Midbrain (tissue), 1 donor: ENCODE measurements around the gene GALNT14.
A peak's percentile ranks its signal among the peaks of the same experiment; 100 is the strongest.

ENCODE experiments used
- DNase-seq: peaks from one replicate; lab custom pipeline; 2025; lab: John Stamatoyannopoulos, UW

Gene GALNT14

DNA sequence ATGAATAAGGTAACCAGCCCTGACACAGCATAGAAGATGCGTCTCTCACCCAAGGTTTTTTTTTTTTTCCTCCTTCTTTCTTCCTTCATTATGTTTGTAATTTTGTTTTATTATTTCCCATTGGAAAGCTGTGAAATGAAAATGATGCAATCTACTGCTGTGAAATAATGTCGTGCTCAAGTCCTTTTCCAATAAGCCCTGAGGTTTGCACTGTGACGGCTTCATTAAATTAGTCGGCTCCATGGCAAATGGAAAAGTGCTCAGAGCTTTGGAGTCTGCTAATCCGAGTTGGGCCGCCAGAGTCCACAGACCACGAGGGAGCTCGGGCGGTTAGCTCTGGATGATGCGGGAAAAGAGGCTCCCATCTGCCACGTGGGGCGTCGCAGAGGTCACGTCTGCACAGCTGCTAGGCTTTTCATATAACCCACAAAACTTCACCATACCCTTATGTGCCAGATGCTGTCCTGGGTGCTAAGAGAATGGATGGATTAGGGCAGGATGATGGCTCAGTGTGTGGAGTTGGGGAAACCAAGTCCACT is 238.7 kb downstream of the GALNT14 start:
- DNase-seq: no peak

DNA sequence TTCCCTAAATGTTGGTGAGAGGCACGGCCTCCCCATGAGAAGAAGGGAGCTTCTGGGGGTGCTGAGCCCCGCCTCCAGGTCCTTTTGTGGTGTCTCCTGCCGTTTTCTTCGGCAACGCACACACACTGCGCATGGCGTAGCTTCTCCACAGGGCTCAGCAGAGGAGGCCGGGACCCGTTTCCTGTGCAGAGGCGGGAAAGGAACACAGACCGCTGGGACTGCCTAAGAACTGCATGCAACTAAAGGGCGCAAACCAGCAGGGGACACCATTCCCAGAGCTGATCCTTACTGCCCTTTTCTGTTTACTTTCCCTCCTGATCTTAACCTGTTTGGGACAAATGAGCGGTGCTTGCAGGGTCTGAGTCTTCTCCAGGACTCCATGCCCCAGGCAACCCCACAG is 240.7 kb downstream of the GALNT14 start:
- no peak for DNase-seq

DNA sequence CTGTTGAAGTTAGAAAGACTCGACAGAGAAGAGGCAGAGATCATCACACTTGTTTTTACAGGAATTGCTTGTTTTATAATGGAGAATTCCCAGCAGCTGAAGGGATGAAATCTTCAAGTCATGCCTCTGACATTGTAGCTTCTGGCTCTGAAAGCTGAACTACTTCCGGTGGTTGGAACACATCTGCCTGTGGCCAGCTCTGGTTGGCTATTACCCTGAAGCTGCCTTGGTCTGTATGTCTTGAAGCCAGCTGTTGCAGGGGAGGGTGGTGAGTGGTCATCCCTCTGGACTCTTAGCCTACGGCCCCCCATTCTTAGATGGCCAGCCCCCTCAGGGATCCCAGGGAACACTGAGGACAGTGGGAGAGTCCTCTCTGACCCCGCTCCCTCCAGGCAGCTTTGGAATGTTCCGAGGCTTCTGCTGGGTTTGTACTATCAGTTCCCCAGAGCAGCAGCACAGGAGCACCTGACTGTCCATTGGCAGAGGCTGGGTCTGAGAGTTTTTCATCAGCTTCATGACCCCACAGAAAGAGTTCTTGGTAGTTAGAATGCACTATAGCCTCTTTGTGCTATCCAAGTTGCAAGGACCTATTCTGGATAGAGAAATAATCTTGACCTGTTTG is 243.6 kb downstream of the GALNT14 start:
- no peak for DNase-seq

DNA sequence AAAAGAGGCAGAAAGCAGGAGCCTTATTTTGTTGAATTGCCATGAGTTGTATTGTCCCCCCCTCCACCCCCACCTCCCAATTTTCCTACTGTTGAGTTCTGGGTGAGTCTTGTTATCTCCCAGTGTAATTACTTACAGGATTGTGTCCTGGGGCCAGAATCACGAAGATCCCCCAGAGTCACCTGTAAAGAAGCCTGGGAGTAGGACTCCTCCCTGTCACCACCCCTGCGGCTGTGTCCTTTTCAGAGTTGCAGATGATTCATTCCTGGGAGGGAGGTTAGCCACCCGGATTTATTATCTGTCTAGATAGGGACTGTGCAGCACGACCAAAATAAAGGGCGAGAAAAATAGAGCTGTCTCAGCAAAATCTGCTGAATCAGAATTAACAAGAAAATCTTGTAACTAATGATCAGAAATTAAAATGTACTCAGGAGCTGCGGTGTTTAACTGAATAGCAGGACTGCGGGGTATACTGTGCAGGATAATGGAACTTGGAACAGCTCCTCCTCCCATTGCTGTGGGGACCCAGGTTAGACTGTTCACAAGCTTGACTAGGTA is 249.3 kb downstream of the GALNT14 start:
- no peak for DNase-seq

DNA sequence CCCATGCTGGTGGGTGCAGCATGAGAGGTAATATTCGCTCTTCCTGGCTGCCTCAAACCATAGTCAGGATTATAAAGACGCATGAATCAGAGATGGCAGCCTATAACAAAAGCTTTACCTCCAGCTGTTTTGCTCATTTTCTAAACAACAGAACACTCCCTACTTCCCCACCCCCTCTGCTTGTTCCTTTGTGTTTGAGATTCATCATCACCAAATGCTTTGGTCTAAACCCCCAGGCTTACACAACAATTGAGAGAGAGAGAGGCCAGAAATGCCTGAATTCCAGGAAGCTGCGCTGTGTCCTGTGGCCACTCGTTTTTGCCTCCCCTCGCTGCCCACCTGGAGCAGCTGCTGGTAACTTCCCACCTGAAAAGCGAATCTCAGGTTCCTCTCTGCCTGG is 252.2 kb downstream of the GALNT14 start:
- DNase-seq: no peak

DNA sequence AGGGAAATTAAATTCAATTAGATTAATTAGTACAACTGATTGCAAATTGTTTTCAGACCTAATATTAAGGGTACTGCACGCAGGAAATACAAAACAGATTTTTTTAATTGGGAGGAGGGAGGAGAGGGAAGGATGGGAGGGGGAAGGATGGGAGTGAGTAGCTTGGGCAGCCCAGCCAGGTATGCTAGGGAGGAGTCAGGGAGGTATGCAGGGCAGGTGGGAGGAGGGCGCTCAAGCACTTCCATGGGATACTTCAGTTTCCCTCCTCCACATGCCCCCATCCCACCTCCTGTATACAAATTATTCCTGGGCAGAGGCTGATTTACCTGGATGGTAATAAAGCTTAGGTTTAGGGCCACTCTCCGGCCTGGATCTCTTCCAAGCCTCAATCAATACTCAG is 254.4 kb downstream of the GALNT14 start:
- no peak for DNase-seq

DNA sequence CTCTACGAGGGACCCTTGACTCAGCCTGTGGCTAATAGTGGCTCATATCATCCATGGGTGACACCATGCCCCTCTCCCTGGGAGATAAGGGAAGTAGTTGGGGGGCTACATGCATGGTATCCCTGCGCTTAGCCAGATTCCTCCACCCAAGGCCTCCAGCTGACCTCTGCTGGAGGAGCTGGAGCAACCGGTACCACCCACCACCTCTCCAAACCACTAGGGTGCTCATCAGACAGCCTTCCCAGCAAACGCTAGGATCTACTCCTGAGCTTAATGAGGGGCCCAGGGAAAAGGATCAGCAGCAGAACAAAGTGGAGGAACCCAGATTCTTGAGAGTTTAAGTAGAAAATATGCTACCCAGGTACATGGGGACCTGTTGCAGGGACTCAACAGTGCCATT is 255.1 kb downstream of the GALNT14 start:
- DNase-seq: no peak

DNA sequence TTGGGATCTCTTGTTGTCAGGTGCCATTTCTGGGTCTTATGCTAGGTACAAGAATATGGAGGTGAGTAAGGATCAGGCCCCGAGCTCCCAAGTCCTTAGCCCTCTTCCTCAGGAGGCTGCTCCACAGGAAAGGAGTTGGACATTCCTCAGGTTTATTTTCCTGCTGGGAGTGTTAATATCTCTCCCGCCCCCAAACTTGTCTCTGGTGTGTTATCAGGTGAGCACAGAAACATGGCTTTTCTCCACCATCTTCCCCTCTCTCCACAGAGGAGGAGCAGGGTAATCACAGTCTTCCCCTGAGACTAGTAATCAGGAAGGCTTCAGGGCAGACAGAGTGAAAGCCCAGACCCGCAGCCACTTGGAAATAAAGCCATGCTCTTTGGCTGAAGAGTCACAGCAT is 257.7 kb downstream of the GALNT14 start:
- DNase-seq: no peak

DNA sequence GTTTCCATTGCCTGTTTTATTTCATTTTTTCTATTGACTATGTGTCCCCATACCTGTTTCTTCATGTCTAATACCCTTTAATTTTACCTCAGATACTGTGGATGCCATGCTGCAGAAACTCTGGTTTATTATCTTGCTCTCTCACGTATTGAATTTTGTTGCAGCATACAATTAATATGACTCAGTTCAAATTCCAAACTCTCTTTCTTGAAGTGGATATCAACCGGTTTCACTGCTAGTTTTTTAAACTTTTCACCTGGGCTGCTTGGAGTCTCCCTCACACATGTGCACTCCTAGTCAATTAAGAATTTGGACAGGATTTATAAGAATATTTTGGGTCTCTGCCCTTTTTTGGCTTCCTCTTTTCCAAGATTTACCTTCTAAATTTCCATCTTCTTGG is 260.4 kb downstream of the GALNT14 start:
- DNase-seq: no peak

DNA sequence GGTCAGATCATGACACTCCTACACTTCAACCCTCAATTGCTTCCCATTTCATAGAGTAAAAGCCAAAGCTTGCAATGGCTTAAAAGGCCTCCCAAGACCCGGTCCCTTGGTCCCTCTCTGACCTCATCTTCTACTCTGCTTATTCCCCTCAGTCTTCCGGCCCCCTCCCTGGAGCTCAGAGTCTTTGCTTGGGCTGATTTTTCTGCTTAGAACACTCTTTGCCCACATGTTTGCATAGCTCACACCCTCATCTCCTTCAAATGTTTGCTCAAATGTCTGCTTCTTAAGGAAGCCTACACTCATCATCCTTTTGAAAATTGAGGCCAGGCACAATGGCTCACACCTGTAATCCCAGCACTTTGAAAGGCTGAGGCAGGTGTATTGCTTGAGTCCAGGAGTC is 265.4 kb downstream of the GALNT14 start:
- no peak for DNase-seq

DNA sequence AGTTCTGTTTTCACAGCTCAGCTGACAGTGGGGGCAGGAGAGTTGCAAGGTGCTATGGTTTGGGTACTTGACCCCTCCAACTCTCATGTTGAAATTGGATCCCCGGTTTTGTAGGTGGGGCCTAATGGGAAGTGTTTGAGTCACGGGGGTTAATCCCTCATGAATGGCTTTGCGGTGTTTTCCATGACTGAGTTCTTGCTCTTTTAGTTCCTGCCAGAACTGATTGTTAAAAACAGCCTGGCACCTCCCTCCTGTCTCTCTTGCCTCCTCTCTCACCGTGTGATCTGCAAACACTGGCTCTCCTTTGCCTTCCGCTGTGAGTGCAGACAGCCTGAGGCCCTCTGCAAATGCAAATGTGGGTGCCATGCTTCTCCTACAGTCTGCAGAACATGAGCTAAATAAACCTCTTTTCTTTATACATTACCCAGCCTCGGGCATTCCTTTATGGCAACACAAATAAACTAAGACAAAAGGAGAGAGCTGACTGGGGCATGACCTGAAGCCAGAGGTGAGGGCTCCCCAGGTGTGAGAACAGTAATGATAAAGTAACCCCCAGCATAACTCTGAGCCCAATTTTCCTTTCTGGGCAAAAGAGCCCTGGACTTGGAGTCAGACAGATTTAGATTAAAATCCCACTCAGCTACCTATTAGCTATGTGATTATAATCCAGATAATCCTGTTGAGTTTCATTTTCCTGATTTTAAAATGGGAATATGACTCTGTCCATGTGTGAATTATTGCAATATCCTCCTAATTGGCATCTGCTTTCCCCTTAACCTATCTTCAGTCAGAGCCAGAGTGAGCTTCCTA is 266.1 kb downstream of the GALNT14 start:
- no peak for DNase-seq

DNA sequence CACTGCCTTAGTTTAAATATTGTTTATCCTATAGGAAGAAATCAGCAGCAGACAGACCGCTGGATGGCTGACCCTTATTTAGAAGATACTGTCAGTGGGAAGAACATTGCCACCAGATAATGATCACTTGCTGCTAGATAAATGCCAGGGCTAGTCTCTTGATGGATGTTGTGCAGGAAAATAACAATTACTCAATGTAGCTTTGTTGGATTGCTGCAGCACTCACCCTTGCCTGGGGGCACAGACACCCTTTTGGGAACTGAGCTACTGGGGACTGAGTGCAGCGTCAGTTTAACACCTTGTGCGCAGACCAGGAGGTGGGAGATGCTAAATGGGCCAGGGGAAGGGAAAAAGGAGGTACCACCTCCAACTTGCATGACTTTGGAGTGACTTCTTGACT is 266.8 kb downstream of the GALNT14 start:
- DNase-seq: no peak

DNA sequence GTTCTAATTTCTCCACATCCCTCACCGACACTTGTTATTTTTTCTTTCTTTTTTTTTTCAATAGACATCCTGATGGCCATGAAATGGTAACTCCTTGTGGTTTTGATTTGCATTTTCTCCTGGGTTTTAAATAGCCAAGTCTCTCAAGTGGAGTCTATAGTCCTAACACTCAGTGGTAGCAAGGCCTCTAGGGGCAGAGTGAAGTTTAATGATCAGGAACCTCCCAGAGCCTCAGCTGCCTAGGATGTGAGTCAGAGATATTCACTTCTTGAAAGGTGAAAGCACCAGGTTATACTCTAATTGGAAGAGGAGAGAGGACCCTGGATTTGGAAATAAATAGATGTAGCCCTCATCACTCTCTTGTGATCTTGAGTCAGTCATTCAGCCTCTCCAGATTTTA is 268.3 kb downstream of the GALNT14 start:
- no peak for DNase-seq

DNA sequence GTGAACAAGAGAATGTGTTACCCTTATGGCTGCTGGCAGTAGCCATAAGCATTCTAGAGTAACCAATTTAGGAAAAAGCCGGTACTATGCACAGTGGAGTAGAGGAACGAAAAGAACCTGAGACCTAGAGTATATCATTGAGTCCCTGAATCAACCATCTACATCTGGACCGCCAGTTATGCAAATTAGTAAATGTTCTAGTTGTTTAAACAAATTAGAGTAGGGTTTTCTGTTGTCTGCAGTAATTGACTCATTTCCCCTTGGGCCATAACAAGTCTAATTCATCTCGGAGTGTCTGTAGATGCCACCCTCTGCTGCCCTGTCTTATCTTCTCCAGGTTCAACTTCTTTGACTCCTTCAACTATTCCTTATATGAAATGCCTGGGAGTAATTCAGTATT is 270.9 kb downstream of the GALNT14 start:
- no peak for DNase-seq

DNA sequence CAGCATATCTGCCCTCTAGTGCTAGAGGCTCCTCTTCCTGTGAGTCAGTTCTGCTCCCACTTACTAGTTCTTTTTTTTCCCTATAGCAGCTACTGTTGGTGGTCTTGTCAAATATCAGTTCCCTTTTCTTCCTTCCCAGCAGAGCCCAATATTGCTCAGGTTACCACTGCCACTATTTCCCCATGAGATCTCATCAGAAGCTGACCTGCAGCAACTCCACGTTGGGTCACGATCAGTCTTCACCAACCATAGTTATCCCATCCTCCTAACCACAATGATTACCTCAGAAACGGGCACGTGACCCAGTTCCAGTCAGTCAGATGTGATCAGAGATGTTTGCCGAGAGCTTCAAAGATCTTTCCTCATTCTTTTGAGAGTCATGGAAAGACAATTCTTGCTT is 271.3 kb downstream of the GALNT14 start:
- no peak for DNase-seq

DNA sequence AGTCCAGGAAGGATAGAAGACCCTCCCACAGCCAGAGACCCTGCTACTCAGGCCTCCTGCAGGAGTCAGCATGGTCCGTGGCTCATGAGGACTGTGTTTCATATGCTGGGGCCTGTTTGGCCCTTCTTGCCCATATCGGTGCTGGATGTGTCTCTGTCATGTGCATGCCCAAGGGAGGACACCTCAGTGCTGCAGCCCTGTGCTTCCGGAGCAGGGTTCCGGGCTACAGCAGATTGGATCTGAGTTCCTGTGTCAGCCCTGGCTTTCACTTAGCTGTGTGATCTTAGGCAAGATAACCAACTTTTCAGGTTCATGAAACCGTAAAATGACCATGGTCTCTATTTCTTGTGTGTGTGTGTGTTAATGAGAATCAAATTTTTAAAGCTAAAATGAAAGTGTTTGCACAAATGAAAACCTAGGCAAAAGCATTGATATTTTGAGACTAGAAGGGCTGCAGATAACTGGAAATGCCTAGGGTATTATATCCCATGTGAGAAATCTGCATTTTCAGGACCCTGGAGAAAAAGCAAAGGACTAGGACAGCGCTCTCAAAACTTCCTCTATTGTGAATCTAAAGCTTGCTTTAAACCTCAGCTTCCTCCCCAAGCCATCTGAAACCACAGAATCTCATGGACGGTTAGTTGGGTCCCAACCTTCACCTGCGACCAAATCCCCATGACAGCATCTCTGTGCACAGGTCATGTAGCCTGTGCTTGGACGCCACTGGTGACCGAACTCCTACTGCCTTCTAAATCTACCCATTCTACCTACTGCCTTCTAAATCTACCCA is 272.2 kb downstream of the GALNT14 start:
- no peak for DNase-seq

DNA sequence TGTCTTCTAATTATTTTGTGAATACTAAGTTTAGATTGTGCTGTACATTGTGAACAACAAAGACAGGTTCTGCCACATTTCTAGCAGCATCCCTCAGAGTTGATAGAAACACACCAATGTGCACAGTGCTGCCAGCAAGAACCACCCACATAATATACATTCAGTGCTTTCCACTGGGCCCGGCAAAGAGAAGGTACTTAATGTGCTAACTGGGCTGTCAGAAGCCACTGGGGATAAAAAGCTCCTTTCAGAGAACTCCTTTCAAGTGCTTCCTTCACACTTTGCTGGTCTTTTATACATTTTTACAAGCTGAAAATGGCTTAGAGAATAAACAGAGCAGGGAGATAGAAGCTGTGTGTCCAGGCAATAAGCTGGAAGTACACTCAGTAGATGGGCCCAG is 273.0 kb downstream of the GALNT14 start:
- peak; percentile 10 for DNase-seq

DNA sequence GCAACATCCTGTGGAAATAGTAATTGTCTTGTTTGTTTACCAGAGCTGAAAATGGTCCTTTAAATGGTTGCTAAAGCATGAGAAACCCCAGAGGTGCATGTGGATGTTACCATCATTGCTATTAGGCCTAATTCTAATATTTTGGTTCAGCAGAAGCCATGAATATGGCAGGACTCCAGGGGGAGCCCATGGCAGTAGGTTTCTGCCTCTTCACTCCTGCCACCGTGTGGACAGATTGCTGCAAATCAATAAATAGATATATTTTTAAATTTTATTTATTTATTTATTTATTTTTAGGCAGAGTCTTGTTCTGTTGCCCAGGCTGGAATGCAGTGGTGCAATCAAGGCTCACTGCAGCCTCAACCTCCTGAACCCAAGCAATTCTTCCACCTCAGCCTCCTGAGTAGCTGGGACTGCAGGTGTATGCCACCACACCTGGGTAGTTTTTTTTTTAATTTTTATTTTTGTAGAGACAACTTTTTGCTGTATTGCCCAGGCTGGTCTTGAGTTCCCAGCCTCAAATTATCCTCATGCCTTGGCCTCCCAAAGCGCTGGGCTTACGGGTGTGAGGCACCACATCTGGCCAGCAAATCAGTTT is 276.1 kb downstream of the GALNT14 start:
- peak; percentile 68 for DNase-seq

DNA sequence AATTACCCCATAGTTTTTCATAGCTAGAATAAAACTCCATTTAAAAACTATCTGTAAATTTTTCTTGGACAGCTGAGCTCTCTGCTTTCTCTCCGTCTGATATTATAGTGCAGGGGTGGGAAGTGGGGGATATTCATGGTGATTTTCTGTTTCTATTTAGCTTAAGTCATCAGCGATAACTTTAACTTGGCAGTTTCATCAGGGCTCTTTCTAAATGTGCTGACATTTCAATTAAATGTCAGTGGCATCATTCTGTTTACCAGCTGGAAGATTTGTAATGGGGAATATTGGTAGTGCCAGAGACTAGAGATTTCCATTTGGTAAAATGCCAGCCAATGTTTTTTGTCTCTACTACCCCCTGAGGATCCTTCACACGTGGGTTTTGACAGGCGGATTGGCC is 277.5 kb downstream of the GALNT14 start:
- peak; percentile 2 for DNase-seq
